IMR-90 (cell line): ENCODE data around the gene HIVEP3. TPM values are rescaled to one million over a fixed set of nuclear protein-coding genes. Genes with fewer than 3 reads are reported as not detected.

ENCODE experiments used
- ATAC-seq: fragments of 200-7000 bp; cut with Tn5 transposase; 2 replicates; pipeline ENCODE4 v1.9.1; 2020; ENCODE audit warnings: low read depth, mild to moderate bottlenecking, moderate library complexity
- BruUV-seq: library from RNA; stranded (reverse); fragments of 400-500 nt; replicated peaks from 2 replicates; lab custom pipeline; 2021; lab: Mats Ljungman, UMichigan
- CTCF ChIA-PET: fragments of 300-600 bp; formaldehyde crosslinking; extraction: SDS; loops from one replicate; lab custom pipeline; 2021; ENCODE audit warnings: antibody characterized with exemption; lab: Yijun Ruan, JAX
- POLR2A ChIA-PET: fragments of 300-600 bp; sonication (Branson Sonifier 250); formaldehyde crosslinking; loops from one replicate; lab custom pipeline; 2022; ENCODE audit warnings: antibody characterized with exemption; ENCODE audit not compliant: unreplicated experiment; lab: Charles Lee
- DNase-seq: peaks from one replicate; pipeline ENCODE4 v3.0.0; 2013
- H2AFZ ChIP-seq: replicated peaks from 2 replicates; pipeline ENCODE3; 2013; ENCODE audit warnings: low read length, mild to moderate bottlenecking; ENCODE audit not compliant: poor library complexity
- H2AK5ac ChIP-seq: 2 replicates; pipeline ENCODE4 v1.6.1; 2013; ENCODE audit warnings: low read depth, low read length, inconsistent platforms
- H2AK9ac ChIP-seq: replicated peaks from 2 replicates; pipeline ENCODE3; 2013; ENCODE audit warnings: mild to moderate bottlenecking, low read depth, low read length, moderate library complexity; ENCODE audit not compliant: poor library complexity
- H2BK120ac ChIP-seq: 2 replicates; pipeline ENCODE4 v1.6.1; 2013; ENCODE audit warnings: low read depth, low read length, inconsistent platforms
- H2BK15ac ChIP-seq: 3 replicates; pipeline ENCODE4 v1.6.1; 2013; ENCODE audit warnings: low read depth, low read length, inconsistent platforms
- H2BK20ac ChIP-seq: 2 replicates; pipeline ENCODE4 v1.6.1; 2013; ENCODE audit warnings: low read depth, mild to moderate bottlenecking, inconsistent platforms, low read length, moderate library complexity
- H2BK5ac ChIP-seq: 2 replicates; pipeline ENCODE4 v1.6.1; 2013; ENCODE audit warnings: mild to moderate bottlenecking, low read depth, low read length, inconsistent platforms; ENCODE audit not compliant: poor library complexity, severe bottlenecking
- H3K14ac ChIP-seq: replicated peaks from 2 replicates; pipeline ENCODE4 v1.6.1; 2013; ENCODE audit warnings: low read depth, low read length, inconsistent platforms
- H3K18ac ChIP-seq: 2 replicates; pipeline ENCODE4 v1.6.1; 2013; ENCODE audit warnings: low read depth, low read length, control low read depth
- H3K23ac ChIP-seq: 2 replicates; pipeline ENCODE4 v1.6.1; 2013; ENCODE audit warnings: low read depth, low read length, inconsistent platforms
- H3K27ac ChIP-seq: 2 replicates; pipeline ENCODE4 v1.5.1; 2013; ENCODE audit warnings: mild to moderate bottlenecking, control low read depth, low read length; ENCODE audit not compliant: insufficient read depth
- H3K27me3 ChIP-seq: 2 replicates; pipeline ENCODE4 v1.6.1; 2013; ENCODE audit warnings: low read length; ENCODE audit not compliant: control insufficient read depth, insufficient read depth
- H3K36me3 ChIP-seq: 2 replicates; pipeline ENCODE4 v1.6.1; 2013; ENCODE audit warnings: low read length, mixed read lengths; ENCODE audit not compliant: control insufficient read depth, insufficient read depth
- H3K4ac ChIP-seq: 2 replicates; pipeline ENCODE4 v1.6.1; 2013; ENCODE audit warnings: low read depth, low read length, inconsistent platforms
- H3K4me1 ChIP-seq: 2 replicates; pipeline ENCODE4 v1.6.1; 2013; ENCODE audit warnings: low read length, mixed read lengths; ENCODE audit not compliant: control insufficient read depth, insufficient read depth
- H3K4me2 ChIP-seq: 2 replicates; pipeline ENCODE4 v1.6.1; 2013; ENCODE audit warnings: low read depth, mild to moderate bottlenecking, control low read depth, low read length, moderate library complexity
- H3K4me3 ChIP-seq: 2 replicates; pipeline ENCODE4 v1.5.1; 2013; ENCODE audit warnings: low read depth, mild to moderate bottlenecking, control low read depth, low read length, moderate library complexity; ENCODE audit not compliant: insufficient read depth
- H3K56ac ChIP-seq: 2 replicates; pipeline ENCODE4 v1.6.1; 2013; ENCODE audit warnings: low read length, inconsistent platforms; ENCODE audit not compliant: insufficient read depth; ENCODE audit errors: extremely low read depth
- H3K79me1 ChIP-seq, 2 experiments: 2 replicates each; pipeline ENCODE4 v1.6.1; 2013; ENCODE audit warnings: low read length in 2 of 2, inconsistent platforms in 1 of 2, low read depth in 1 of 2
- H3K9ac ChIP-seq: 2 replicates; pipeline ENCODE4 v1.6.1; 2013; ENCODE audit warnings: low read depth, low read length, control low read depth
- H3K9me1 ChIP-seq: 2 replicates; pipeline ENCODE4 v1.6.1; 2013; ENCODE audit warnings: low read length, inconsistent platforms; ENCODE audit not compliant: insufficient read depth
- H3K9me3 ChIP-seq: 2 replicates; pipeline ENCODE4 v1.6.1; 2013; ENCODE audit warnings: low read length; ENCODE audit not compliant: control insufficient read depth, insufficient read depth
- H4K20me1 ChIP-seq: 2 replicates; pipeline ENCODE4 v1.6.1; 2013; ENCODE audit warnings: low read length, inconsistent platforms; ENCODE audit not compliant: insufficient read depth
- H4K5ac ChIP-seq: 2 replicates; pipeline ENCODE4 v1.6.1; 2013; ENCODE audit warnings: mild to moderate bottlenecking, low read depth, low read length, control low read depth
- H4K8ac ChIP-seq, 2 experiments: 2 replicates each; pipeline ENCODE4 v1.6.1; 2013; ENCODE audit warnings: low read depth in 2 of 2, low read length in 2 of 2, control low read depth in 1 of 2, inconsistent platforms in 1 of 2
- H4K91ac ChIP-seq: 2 replicates; pipeline ENCODE4 v1.6.1; 2013; ENCODE audit warnings: low read depth, low read length, inconsistent platforms; ENCODE audit not compliant: insufficient read depth
- CHD1 ChIP-seq: IDR thresholded peaks from 2 replicates; pipeline ENCODE4 v1.6.1; 2012; ENCODE audit warnings: low read depth, low read length, improper control_type of control experiment
- FOS ChIP-seq: fragments of 150-350 bp; IDR thresholded peaks from 2 replicates; pipeline ENCODE4 v1.6.1; 2016; ENCODE audit warnings: low read depth, low read length
- MAFK ChIP-seq: IDR thresholded peaks from 2 replicates; pipeline ENCODE4 v1.6.1; 2012; ENCODE audit warnings: low read depth, low read length, improper control_type of control experiment
- MXI1 ChIP-seq: IDR thresholded peaks from 2 replicates; pipeline ENCODE4 v1.6.1; 2012; ENCODE audit warnings: low read depth, mild to moderate bottlenecking, low read length, moderate library complexity, borderline replicate concordance
- WGBS, 2 experiments: methylation state at CpG; one replicate each; pipeline versions ENCODE4 v1.1.5 to v1.1.7; 2013; ENCODE audit warnings: missing lambda C conversion rate in 2 of 2; ENCODE audit not compliant: insufficient read length in 1 of 2; ENCODE audit errors: extremely low coverage in 2 of 2; 5-methylcytosine and 5-hydroxymethylcytosine counted together
- dilution Hi-C: fragments of 300-500 bp; cut with HindIII; formaldehyde crosslinking; loops from one replicate; pipeline ENCODE4 v1.14.3; 2018; ENCODE audit warnings: low sequenced_read_pairs; ENCODE audit not compliant: unreplicated experiment
- in situ Hi-C: fragments of 300-500 bp; cut with MboI; formaldehyde crosslinking; loops from 3 replicates; pipeline ENCODE4 v1.14.3; 2019; ENCODE audit warnings: low sequenced_read_pairs, inconsistent platforms, mixed read lengths
- intact Hi-C: fragments of 100-400 bp; cut with micrococcal nuclease; formaldehyde crosslinking; loops from 2 replicates; pipeline ENCODE4 v1.10.0; 2022
- polyA plus RNA-seq, 3 experiments: library from polyadenylated mRNA; depleted of rRNA; stranded (reverse); fragments of >200 nt; gene quantifications; 2 replicates each; pipeline ENCODE4 v1.2.3, GENCODE V29; 2012; ENCODE audit warnings: low replicate concordance in 1 of 3
- total RNA-seq: library from RNA; depleted of rRNA; stranded (reverse); fragments of >200 nt; gene quantifications from 2 replicates; pipeline ENCODE4 v1.2.3, GENCODE V29; 2012

Gene HIVEP3
- total and polyA plus RNA-seq, 2 of the 4 experiments (the other 2 are of a cell fraction): 1.4 to 4.0 TPM

- peaks cover 8% of the 10 kb centered on the region for H3K9me1 ChIP-seq
- no TSS peak for BruUV-seq
- H3K4me2 ChIP-seq: no peak overlapping the region
- no peak overlapping the region for H4K5ac ChIP-seq
- H3K56ac ChIP-seq: no peak overlapping the region
- H2AK5ac ChIP-seq: peak overlapping the region; percentile 52; the same call in 1 of the 2 replicates
- in situ Hi-C loops: no loop called here
- POLR2A ChIA-PET: no interaction called here
- H3K14ac ChIP-seq: no peak overlapping the region
- no peaks in the 10 kb centered on the region; the same call in 1 of the 2 replicates for H3K9me3 ChIP-seq
- H4K91ac ChIP-seq: peak overlapping the region; percentile 19; the same call in 1 of the 2 replicates
- no peak overlapping the region for H2BK120ac ChIP-seq
- H3K36me3 ChIP-seq: no peaks in the 10 kb centered on the region
- H3K27me3 ChIP-seq: peaks cover 3% of the 10 kb centered on the region
- intact Hi-C loops: no loop called here
- H3K9ac ChIP-seq: no peak overlapping the region
- H2BK5ac ChIP-seq: no peak overlapping the region
- 100% methylated on average over 5 of the region's 12 CpGs; no CpG with 5 or more reads in 1 of the 2 experiments for WGBS, 2 experiments
- no peak overlapping the region; the same call in 2 of the 3 replicates for H2BK15ac ChIP-seq
- peak overlapping the region; percentile 13; the same call in 1 of the 2 replicates for H2BK20ac ChIP-seq
- TF ChIP-seq MXI1: no peak
- TF ChIP-seq CHD1: no peak
- TF ChIP-seq FOS: no peak
- no peak for TF ChIP-seq MAFK
- ATAC-seq (no peak), DNase-seq (no peak)
- peaks cover 18% of the 10 kb centered on the region for H3K4me1 ChIP-seq
- no peak overlapping the region for H2AK9ac ChIP-seq
- H3K4me3 ChIP-seq: no peak overlapping the region
- no peak overlapping the region for H3K27ac ChIP-seq
- H2AFZ ChIP-seq: no peak overlapping the region
- no peaks in the 10 kb centered on the region for H3K79me1 ChIP-seq
- H4K8ac ChIP-seq: no peak overlapping the region
- dilution Hi-C loops: no loop called here
- H3K4ac ChIP-seq: peak overlapping the region; percentile 34; the same call in 1 of the 2 replicates
- no peak overlapping the region for H3K18ac ChIP-seq
- CTCF ChIA-PET: no interaction called here
- H4K20me1 ChIP-seq: no peaks in the 10 kb centered on the region
- no peak overlapping the region for H3K23ac ChIP-seq
Observed at GRCh38 chr1:41712081-41712480, 206.6 kb downstream of the HIVEP3 start.
